HG02981 (cell line): ENCODE measurements around the gene ACOT7.
"Not testable (repeated sequence)": the region's sequence is repeated elsewhere in the genome, so short reads cannot be mapped to it uniquely, and the experiment has no call there.

ENCODE experiments used
- ATAC-seq: cut with Tn5 transposase; IDR thresholded peaks from one replicate; pipeline ENCODE4 v1.9.1; 2021; ENCODE audit warnings: mild to moderate bottlenecking, moderate library complexity; ENCODE audit not compliant: unreplicated experiment

Gene ACOT7

GRCh38 chr1:6393400-6394187 is at the start of gene ACOT7:
TSS of gene ACOT7 (minus strand) at chr1:6393767. CDS start at chr1:6393399, 368 bp downstream.
- peak; percentile 79 for ATAC-seq

DNA sequence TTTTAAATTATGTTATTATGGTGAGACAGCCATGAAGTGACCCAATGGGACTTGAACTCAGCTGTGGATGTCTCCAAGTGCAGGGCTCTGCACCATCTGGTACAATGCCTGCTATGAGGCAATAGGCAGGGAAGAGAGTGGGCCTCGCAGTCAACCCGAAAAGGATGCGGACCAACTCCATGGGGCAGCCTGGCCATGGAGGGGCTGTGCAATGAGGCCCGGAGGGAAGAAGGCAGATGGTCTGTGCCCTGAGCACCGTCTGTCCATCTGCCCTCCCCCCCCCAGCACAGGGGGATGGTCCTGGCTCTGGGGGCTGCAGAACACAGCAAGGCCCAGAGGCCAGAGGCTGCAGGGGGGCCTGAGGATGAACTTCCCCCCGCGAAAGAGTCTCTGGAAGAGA is 48.0 kb upstream of the ACOT7 start:
- no peak for ATAC-seq

- ATAC-seq, result peak; percentile 48
Measured at GRCh38 chr1:6440198-6441126, 46.9 kb upstream of the ACOT7 start.

GRCh38 chr1:6438047-6438525 is 44.5 kb upstream of the ACOT7 start:
- no peak for ATAC-seq

- not testable (repeated sequence) for ATAC-seq
Measured at GRCh38 chr1:6437012-6437700, 43.6 kb upstream of the ACOT7 start.

GRCh38 chr1:6436277-6436676 is 42.7 kb upstream of the ACOT7 start:
- not testable (repeated sequence) for ATAC-seq

GRCh38 chr1:6435547-6435946 is 42.0 kb upstream of the ACOT7 start:
- ATAC-seq, result no peak

- no peak for ATAC-seq
Measured at GRCh38 chr1:6435129-6435528, 41.6 kb upstream of the ACOT7 start.

DNA sequence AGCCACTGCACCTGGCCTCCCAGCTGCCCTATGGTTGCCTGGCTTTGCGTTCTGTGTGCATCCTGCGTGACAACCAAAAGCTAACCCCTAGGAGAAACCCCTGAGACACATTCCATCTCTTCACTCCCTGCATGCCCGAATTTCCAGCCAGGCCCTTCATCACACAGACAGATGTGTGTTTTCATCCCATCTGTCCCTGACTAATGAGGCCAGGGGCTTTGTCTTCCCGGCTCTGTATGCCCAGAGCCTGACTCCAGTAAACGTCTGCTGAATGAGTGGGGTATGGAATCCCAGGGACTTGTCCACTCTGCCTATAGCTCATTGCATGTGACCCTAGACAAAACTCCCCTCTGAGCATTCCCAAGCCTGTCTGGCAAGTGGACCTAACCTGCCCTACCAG is 40.6 kb upstream of the ACOT7 start:
- ATAC-seq, result no peak

- ATAC-seq, result not testable (repeated sequence)
Measured at GRCh38 chr1:6431645-6432579, 38.3 kb upstream of the ACOT7 start.

DNA sequence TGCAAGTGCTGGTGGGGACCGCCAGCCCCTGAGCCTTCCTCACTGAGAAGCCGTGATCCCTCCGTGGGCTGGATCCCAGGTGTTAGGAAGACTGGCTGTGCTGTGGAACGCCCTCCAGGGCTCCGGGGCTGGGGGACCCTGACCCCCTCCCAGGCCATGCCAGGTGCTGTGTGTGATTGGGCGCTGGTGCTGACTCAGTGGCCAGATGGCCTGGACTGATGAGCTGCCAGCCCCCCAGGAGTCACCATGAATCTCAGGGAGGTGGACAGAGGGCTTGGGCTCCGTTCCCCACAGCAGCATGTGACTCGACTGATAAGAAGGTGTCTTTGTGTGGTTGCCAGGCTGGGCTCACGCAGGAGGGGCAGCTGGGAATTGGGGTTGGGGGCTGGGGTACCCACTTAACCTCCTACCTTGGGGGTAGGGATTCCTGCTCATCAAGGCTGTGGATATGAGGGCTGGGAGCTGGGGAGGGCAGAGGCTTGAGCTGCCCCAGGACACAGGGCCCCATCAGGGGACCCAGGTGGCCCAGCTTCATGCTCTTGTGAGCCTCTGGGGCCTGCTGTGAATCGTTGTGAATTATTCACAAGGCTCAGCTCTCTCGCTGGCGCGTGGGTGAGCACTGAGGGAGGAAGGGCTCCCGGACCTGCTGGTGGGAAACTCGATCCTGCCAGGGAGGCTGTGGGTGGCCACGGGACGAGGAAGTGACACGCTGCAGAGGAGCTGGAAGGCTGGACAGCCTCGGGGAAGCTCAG is 36.3 kb upstream of the ACOT7 start:
- ATAC-seq, result not testable (repeated sequence)

GRCh38 chr1:6428453-6428852 is 34.9 kb upstream of the ACOT7 start:
- not testable (repeated sequence) for ATAC-seq

GRCh38 chr1:6427441-6428390 is 34.1 kb upstream of the ACOT7 start:
- no peak for ATAC-seq

GRCh38 chr1:6426972-6427350 is 33.4 kb upstream of the ACOT7 start:
- ATAC-seq, result no peak

GRCh38 chr1:6426277-6426971 is 32.9 kb upstream of the ACOT7 start:
- ATAC-seq, result no peak

DNA sequence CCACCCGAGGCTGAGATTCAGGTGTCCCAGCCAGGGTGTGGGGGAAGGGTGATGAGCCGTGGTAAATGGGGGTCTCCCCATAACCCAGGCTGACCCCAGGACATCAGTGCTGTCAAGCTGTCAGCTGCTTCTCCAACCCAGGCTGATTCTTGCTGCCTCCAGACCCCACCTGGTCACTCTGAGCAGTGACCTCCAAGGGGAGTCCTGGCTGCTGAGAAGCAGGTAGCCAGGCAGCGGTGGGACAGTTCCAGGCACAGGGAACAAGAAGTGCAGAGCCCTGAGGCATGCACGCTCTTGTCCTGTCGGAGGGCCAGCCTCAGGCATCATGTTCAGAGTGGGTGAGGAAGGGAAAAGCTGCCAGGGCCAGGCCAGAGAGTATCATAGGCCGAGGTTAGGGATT is 32.1 kb upstream of the ACOT7 start:
- ATAC-seq, result no peak
